ENCODE data around the gene SNX21. TPM values are rescaled to one million over a fixed set of nuclear protein-coding genes. Genes with fewer than 3 reads are reported as not detected.

Gene SNX21
- total RNA-seq, 1 donor from 2014 or later = 24.1 TPM

GRCh38 chr20:45840700-45841198 lies 7.2 kb downstream of the SNX21 start:
- Histone ChIP-seq H3K9me3 (no peaks in the 10 kb centered on the region), H3K27me3 (ENCODE audit: low read depth) (no peaks in the 10 kb centered on the region), H3K4me3 (no peak overlapping the region), H3K36me3 (peaks cover 65% of the 10 kb centered on the region), H3K27ac (no peak overlapping the region), H3K4me1 (peaks cover 10% of the 10 kb centered on the region)
- TF ChIP-seq CTCF (IDR thresholded peaks at IDR 0.05) = no peak
- DNase-seq = no peak
- intact Hi-C loops (cut with DNase I) = no loop called here
- ATAC-seq = peak in 1 of 2 donors; percentile 7

- DNase-seq = no peak
- no peak overlapping the region for H3K4me3 ChIP-seq
- ATAC-seq = no peak
- H3K36me3 ChIP-seq = peaks cover 73% of the 10 kb centered on the region
- peaks cover 4% of the 10 kb centered on the region for H3K4me1 ChIP-seq
- TF ChIP-seq CTCF (IDR thresholded peaks at IDR 0.05) = no peak
- no peak overlapping the region for H3K27ac ChIP-seq
- H3K27me3 ChIP-seq (ENCODE audit: low read depth) = no peaks in the 10 kb centered on the region
- intact Hi-C loops (cut with DNase I) = no loop called here
- H3K9me3 ChIP-seq = no peaks in the 10 kb centered on the region
Measured at GRCh38 chr20:45841407-45842129, 8.0 kb downstream of the SNX21 start.

- intact Hi-C loops (cut with DNase I) = no loop called here
- Histone ChIP-seq H3K4me3 (no peak overlapping the region), H3K27me3 (ENCODE audit: low read depth) (no peaks in the 10 kb centered on the region), H3K9me3 (no peaks in the 10 kb centered on the region), H3K27ac (no peak overlapping the region), H3K4me1 (no peaks in the 10 kb centered on the region), H3K36me3 (peaks cover 80% of the 10 kb centered on the region)
- DNase-seq (no peak), ATAC-seq (peak in 1 of 2 donors; percentile 22)
- TF ChIP-seq CTCF (IDR thresholded peaks at IDR 0.05) = no peak
Measured at GRCh38 chr20:45842169-45842812, 8.7 kb downstream of the SNX21 start.

- no peak for TF ChIP-seq CTCF (IDR thresholded peaks at IDR 0.05)
- ATAC-seq = no peak
- H3K27ac ChIP-seq = no peak overlapping the region
- no peaks in the 10 kb centered on the region for H3K9me3 ChIP-seq
- no peaks in the 10 kb centered on the region for H3K27me3 ChIP-seq (ENCODE audit: low read depth)
- intact Hi-C loops (cut with DNase I) = no loop called here
- H3K4me1 ChIP-seq = no peaks in the 10 kb centered on the region
- peaks cover 88% of the 10 kb centered on the region for H3K36me3 ChIP-seq
- no peak overlapping the region for H3K4me3 ChIP-seq
- no peak for DNase-seq
Measured at GRCh38 chr20:45843506-45843905, 9.9 kb downstream of the SNX21 start.

- Histone ChIP-seq H3K4me1 (no peaks in the 10 kb centered on the region), H3K9me3 (no peaks in the 10 kb centered on the region), H3K27me3 (ENCODE audit: low read depth) (no peaks in the 10 kb centered on the region), H3K4me3 (no peak overlapping the region), H3K27ac (no peak overlapping the region), H3K36me3 (peaks cover 81% of the 10 kb centered on the region)
- no peak for TF ChIP-seq CTCF (IDR thresholded peaks at IDR 0.05)
- DNase-seq (no peak), ATAC-seq (no peak)
- intact Hi-C loops (cut with DNase I) = no loop called here
Measured at GRCh38 chr20:45845452-45845851, 11.9 kb downstream of the SNX21 start.
